Measurements from ENCODE around the gene OR11H6.
"Not testable (repeated sequence)": the region's sequence is repeated elsewhere in the genome, so short reads cannot be mapped to it uniquely, and the experiment has no call there.

OR11H6 gene

GRCh38 chr14:20212406-20212805, 11.1 kb upstream of the OR11H6 start:
- H3K4me3 Mint-ChIP-seq, H3K27ac Mint-ChIP-seq, H3K9me3 Mint-ChIP-seq, DNase-seq, H3K27me3 Mint-ChIP-seq, H3K4me1 Mint-ChIP-seq, ATAC-seq: not testable (repeated sequence)

- no peak overlapping the region for H3K4me3 Mint-ChIP-seq
- no peak overlapping the region for H3K27ac Mint-ChIP-seq
- no peaks in the 10 kb centered on the region for H3K4me1 Mint-ChIP-seq
- ATAC-seq, result no peak
- no peaks in the 10 kb centered on the region for H3K27me3 Mint-ChIP-seq
- no peaks in the 10 kb centered on the region for H3K9me3 Mint-ChIP-seq
- no peak for DNase-seq
Measured at GRCh38 chr14:20215196-20215595, 8.3 kb upstream of the OR11H6 start.

- H3K4me3 Mint-ChIP-seq, result no peak overlapping the region
- DNase-seq, result no peak
- peaks cover 7% of the 10 kb centered on the region for H3K27me3 Mint-ChIP-seq
- ATAC-seq, result no peak
- no peak overlapping the region for H3K27ac Mint-ChIP-seq
- H3K9me3 Mint-ChIP-seq, result no peaks in the 10 kb centered on the region
- no peaks in the 10 kb centered on the region for H3K4me1 Mint-ChIP-seq
Measured at GRCh38 chr14:20219033-20219432, 4.5 kb upstream of the OR11H6 start.

GRCh38 chr14:20228681-20229080, 5.2 kb downstream of the OR11H6 start, which contains the start of gene OR11H7:
OR11H7 (plus strand) TSS chr14:20228981.
- Mint-ChIP-seq H3K4me1 (no peaks in the 10 kb centered on the region), H3K4me3 (no peak within 1 kb of the TSS), H3K27ac (no peak within 1 kb of the TSS), H3K27me3 (peaks cover 9% of the 10 kb centered on the region), H3K9me3 (peaks cover 8 to 17% of the 10 kb centered on the region in 2 donors)
- DNase-seq (no peak), ATAC-seq (no peak)

- H3K27ac Mint-ChIP-seq, H3K4me3 Mint-ChIP-seq, H3K27me3 Mint-ChIP-seq, ATAC-seq, DNase-seq, H3K4me1 Mint-ChIP-seq, H3K9me3 Mint-ChIP-seq: not testable (repeated sequence)
Measured at GRCh38 chr14:20235415-20235814, 11.9 kb downstream of the OR11H6 start.

- Mint-ChIP-seq H3K4me1 (no peaks in the 10 kb centered on the region), H3K9me3 (peaks cover 6 to 23% of the 10 kb centered on the region in 2 donors), H3K27me3 (no peaks in the 10 kb centered on the region), H3K27ac (no peak overlapping the region), H3K4me3 (no peak overlapping the region)
- DNase-seq, result no peak
- ATAC-seq, result no peak
Measured at GRCh38 chr14:20247646-20248246, 24.2 kb downstream of the OR11H6 start.

GRCh38 chr14:20262642-20263128, 39.2 kb downstream of the OR11H6 start:
- Mint-ChIP-seq H3K4me1 (no peaks in the 10 kb centered on the region), H3K27ac (no peak overlapping the region), H3K4me3 (no peak overlapping the region), H3K9me3 (no peaks in the 10 kb centered on the region), H3K27me3 (no peaks in the 10 kb centered on the region)
- ATAC-seq (no peak), DNase-seq (no peak)

GRCh38 chr14:20264361-20264760, 40.9 kb downstream of the OR11H6 start:
- not testable (repeated sequence) for H3K27ac Mint-ChIP-seq, H3K9me3 Mint-ChIP-seq, DNase-seq, ATAC-seq, H3K4me1 Mint-ChIP-seq, H3K4me3 Mint-ChIP-seq, H3K27me3 Mint-ChIP-seq

GRCh38 chr14:20274062-20274461, 50.6 kb downstream of the OR11H6 start:
- Mint-ChIP-seq H3K27ac (no peak overlapping the region), H3K4me1 (peaks cover 7% of the 10 kb centered on the region), H3K27me3 (no peaks in the 10 kb centered on the region), H3K9me3 (peaks cover 26 to 61% of the 10 kb centered on the region in 2 donors), H3K4me3 (no peak overlapping the region)
- DNase-seq (no peak), ATAC-seq (no peak)

Data from stimulated activated naive CD8-positive, alpha-beta T cell treated with anti-CD3 and anti-CD28 coated beads, Interleukin-15, amount 100 ng/mL, for 72 hours (primary cell).